HG02884 (cell line): ENCODE results near the gene FTCDNL1.
A peak's percentile ranks its signal among the peaks of the same experiment; 100 is the strongest.

Source experiments
- ATAC-seq: cut with Tn5 transposase; IDR thresholded peaks from one replicate; pipeline ENCODE4 v1.9.1; 2021; ENCODE audit warnings: mild to moderate bottlenecking, moderate library complexity; ENCODE audit not compliant: unreplicated experiment

FTCDNL1 gene

DNA sequence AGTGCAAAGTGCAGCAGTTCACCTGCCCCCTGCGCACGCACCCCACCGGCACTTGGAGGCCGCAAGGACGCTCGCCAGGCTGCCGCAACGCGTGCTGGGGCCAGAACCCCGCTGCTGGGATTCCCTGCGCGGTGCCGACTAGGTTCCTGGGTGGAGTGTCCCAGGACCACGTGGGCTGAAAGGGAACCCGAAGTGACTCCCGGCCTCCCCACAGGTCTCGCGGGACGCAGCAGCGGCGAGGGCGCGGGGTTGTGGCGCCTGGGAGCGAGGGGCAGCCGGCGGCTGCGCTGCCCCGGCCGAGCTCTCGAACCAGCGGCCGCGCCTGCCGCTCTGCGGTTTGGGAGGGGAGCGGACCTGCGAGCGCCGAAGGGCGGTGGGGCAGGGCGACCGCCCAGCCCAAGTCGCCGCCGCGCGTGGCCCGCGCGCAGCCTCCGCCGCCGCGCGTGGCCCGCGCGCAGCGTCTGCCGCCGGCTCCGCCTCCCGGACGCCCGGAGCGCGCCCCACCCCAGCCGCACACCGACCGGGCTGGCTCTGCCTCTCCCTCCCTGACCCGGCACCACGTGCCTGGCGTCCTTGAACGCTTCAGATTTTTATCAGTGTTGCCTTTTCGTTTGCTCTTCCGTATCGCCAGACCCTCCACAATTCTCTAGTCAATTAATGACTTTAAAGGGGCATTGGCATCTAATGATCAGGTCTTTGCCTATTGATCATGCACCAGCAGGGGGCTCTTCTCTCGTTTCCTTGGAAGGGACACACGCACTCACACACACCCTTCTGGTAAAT is at the start of gene FTCDNL1:
TSS of gene FTCDNL1 (minus strand) at position 475 of the 783 bp plus-strand sequence. CDS start 2,230 bp downstream, outside the sequence.
- ATAC-seq = peak; percentile 96

DNA sequence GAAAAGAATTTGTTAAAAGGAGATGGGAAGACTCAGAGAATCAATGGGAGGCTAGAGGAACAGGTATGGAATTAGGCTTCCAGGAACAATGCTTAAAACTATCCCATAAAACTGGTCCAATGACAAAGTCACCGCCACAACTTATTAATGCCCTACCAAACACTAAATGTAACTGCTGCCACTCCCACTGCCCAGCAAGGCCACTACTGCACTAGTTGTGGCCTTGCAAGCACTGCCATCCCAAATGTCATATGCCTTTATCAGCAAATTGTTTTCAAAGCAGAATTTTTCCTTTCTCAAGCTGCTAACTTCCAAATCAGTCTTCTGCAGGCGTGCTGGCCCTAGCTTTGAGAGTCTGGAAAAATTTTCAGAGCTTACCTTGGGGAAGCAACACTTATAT is 45.6 kb upstream of the FTCDNL1 start:
- ATAC-seq = no peak

DNA sequence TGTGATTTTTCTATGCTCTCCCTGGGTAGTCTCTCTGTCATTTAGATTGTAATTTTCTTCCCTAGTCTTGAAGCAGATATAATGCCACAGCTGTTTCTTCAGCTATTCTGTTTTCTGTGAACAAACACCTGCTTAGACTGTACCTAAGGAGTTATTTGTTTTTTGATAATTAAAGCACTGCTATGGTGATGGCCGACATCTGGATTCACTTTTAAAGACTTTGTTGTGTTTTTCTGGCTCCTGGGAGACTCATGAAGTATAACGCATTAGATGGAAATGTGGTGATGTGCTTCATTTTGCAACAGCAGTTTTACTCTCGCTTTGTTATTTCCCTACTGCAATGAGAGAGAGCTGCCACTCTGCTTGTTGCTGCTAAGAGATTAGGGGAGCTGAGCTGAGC is 44.4 kb upstream of the FTCDNL1 start:
- no peak for ATAC-seq

DNA sequence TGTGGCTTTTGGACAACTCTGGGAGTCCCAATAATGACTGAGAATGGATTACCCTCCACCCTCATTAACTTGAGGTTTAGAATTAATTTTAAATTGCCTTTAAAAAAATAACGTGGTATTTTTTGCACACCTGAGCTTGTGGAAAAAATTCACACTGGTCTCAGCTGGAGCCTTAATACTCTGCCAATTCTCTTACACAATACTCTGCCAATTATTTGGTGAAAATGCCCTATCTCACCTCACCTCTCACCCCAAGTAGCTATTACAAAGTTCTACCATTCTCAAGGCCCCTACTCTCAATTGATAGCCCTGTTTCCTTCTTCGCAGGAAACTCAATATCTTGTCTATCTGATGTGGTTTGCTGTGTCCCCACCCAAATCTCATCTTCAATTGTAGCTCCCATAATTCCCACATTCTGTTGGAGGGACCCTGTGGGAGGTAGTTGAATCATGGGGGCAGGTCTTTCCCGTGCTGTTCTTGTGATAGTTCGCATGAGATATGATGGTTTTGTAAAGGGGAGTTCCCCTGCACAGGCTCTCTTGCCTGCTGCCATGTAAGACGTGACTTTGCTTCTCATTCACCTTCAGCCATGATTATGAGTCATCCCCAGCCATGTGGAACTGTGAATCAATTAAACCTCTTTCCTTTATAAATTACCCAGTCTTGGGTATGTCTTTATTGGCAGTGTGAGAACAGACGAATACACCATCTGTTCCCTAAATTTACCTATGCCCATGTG is 32.7 kb upstream of the FTCDNL1 start:
- ATAC-seq = no peak

DNA sequence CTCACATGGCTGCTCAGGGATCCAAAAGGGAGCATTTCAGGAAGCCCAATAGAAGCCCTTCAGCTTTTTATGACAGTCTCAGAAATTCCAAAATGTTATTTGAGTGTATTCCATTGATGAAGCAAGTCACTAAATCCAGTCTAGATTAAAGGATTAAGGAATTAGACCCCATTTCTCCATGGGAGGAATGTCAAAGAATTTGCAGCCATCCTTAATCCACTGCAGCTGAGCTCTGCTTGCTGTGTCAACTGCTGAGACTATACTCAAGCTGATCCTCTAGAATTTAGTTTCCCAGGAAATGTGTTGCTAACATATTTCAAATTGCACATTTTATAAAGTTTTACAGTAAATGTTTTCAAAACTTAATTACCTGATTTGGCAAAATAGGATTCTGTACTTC is 31.7 kb upstream of the FTCDNL1 start:
- no peak for ATAC-seq

DNA sequence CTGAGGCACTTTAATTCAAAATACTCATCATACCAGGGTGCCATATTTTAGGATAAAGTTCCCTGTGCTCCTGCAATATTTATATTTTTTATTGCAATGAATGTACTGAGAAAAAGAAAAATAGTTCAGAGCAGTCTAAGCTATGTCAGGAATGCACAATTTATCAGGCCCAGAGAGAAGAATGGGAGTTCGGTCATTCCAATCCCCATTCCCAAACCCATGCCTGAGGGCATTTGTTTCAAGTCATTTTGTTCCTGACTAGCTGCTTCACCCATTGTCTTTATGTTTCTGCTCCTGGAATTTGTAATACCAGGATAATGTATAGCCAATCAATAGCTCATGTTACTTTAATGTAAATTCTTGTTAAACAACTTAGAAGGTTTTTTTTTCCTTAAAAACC is 24.4 kb upstream of the FTCDNL1 start:
- ATAC-seq = no peak

DNA sequence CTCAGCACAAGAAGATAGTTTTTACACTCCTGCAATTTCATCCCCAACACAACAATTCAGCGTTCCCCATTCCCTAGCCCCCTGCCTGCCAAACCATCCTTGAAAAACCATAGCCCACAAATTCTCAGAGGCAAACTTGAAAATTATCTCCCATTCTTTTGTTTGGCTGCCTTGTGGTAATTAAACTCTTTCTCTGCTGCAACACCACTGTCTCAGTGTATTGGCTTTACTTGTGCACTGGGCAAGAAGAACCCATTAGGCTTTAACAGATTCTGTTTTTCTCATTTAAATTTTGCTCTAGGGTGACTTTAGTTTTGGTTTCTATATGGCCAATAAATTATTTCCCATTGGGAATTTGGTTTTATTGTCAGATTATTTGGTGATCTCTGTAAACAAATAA is 23.2 kb upstream of the FTCDNL1 start:
- no peak for ATAC-seq

DNA sequence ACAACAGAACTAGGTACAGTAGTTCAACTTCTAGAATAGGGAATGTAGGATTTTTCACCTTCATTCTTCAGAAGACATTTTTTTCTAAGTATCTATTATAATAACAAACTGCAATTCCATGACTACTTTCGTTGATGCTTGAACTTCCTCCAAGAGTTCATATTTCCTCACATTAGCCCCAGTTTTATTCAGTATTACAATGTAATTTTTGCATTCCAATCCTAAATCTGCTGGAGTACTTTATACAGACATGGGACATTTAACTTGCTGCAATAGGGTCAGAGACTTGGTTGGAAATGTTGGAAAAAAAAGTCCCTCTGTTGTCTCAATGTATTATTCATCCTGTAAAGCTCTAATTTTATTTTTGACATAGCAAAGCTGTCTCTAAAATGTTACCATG is 19.6 kb upstream of the FTCDNL1 start:
- ATAC-seq = no peak

DNA sequence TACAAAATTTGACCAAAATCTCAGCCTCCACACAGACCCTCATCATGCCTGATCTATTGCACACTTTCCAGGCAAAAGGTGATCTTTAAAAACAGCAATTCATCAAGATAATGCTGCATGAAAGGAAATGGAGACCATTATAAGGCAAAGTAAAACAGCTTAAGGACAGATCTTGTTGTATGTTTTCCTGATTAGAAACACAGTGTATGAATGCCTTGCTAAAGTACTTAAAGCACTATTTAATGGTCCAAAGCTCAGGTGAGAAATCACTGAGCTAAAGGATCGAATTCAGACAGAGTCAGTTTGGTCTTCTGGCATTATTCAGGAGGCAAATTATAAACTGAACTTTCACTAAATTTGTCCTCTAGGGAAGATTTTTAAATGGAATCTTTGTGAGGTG is 18.7 kb upstream of the FTCDNL1 start:
- no peak for ATAC-seq

DNA sequence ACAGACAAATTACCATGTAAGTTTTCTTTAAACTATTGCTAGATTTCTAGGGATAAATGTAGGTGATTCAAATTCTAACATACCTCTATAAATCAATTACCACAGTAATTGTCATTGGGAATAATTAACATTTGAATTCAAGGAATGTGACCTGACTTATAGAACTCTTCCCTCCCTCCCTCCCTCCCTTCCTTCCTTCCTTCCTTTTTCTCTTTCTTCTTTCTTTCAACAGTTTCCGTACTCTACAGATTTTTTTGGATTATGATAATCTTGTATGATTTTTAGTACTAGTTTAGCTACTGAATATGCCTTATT is 18.2 kb upstream of the FTCDNL1 start:
- no peak for ATAC-seq

DNA sequence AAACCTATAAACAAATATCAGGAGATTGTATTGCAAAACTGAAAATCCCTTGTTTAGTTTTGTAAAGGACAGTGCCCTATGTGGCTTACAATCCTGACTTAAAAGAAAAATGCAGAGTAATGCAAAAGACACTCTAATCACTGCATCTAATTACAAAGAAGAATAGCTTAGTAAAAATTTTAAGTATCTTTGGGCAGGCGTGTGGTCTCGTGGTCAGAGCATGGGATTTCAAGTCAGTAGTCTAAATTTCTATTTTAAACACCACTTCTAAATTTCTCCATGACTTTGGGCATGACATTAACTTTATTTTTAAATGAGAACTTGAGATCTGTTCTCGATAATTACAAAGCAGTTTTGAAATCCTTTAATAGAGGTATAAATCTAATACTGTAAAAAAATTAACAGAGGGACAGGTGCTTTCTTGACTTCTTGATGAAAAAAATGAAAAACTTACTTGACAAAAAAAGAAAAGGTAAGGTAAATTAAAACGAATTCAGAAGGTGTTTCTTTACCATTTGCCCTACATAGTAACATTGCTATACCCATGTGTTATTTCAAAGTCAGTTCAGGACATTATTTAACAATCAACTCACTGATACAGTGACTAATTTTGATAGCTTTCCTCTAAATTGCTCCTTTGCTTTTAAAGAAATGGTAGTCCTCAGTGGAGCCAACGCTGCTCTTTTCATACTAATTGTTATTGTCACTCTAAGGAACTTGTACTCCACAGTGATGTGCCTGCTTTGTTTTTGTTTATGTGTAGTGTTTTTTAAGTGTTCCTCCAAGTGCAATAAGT is 17.6 kb upstream of the FTCDNL1 start:
- ATAC-seq = no peak

DNA sequence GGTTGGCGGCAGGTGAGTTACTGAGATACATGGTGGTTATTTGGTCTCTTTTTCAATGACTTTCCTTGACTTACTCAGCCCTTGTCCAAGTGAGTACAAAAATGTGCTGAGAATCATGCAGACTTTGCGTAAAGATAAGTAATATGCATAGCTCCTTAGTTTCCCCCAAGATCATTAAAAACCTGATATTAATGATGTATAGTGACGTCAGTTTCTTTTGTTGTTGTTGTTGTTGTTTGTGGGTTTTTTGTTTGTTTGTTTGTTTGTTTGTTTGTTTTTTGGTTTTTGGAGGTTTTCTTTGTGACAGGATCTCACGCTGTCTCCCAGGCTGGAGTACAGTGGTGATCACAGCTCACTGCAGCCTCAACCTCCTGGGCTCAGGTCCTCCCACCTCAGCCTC is 14.9 kb upstream of the FTCDNL1 start:
- no peak for ATAC-seq

DNA sequence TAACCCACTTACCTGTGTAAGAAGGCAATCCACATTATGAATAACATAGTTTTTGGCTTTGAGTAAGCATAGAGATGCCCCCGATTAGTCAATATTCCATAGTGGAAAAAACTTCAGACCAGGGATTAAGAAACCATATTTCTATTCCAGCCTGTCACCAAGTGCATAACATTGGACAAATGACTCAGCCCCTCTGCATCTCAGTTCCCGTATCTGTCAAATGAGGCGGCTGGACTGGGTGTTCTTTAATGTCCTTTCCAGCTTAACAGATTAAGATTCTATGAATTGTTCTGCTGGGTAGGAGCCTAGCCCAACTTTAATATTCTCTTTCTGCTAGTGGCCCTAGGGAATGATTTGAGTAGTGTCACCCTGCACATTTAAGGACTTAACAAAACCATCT is 11.8 kb upstream of the FTCDNL1 start:
- ATAC-seq = no peak

DNA sequence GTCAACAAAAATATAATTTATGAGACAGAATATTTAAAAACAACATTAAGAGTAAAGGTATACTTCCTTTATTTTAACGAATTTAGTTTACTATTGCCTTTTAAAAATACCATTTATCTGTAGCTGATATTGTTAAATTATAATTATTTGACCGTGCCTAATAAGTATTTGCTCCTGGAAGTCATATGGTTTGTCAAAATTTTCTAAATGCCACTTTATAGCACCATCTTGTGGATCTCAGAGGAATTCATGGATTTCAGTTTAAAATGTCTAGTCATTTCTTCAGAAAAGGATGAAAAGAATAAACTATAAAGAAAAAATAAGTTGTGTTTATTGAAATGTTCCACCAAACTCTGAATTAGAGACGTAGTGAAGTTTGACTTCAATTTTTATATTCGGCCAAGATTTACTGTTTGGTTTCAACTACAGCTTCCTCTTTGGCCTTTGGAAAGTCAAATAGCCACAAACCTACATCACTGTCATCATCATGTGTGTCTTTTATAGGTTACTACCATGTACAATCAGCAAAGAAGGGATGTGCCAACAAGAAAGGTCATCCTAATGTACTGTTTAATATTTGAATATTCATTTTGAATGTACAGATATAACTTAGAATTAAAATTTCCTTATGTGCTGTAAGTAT is 10.3 kb upstream of the FTCDNL1 start:
- ATAC-seq = no peak

DNA sequence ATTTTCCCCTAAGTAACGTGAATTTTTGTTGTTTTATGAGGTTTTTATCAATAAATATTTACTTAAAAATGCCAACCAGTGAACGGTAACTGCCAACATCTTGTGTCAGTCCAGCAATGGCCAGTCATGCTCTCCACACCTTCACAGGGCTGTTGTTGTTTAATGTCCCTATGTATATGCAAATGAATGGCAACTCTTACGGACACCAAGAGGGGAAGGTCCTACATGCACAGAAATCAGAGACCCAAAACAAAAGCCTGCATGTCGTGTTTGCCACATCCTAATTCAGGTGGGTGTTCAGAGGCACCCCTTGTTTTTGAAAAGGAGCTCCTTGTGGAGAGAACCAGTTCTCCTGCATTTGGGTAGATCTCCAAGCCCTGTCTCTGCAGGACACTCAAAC is 4.8 kb upstream of the FTCDNL1 start:
- ATAC-seq = no peak

DNA sequence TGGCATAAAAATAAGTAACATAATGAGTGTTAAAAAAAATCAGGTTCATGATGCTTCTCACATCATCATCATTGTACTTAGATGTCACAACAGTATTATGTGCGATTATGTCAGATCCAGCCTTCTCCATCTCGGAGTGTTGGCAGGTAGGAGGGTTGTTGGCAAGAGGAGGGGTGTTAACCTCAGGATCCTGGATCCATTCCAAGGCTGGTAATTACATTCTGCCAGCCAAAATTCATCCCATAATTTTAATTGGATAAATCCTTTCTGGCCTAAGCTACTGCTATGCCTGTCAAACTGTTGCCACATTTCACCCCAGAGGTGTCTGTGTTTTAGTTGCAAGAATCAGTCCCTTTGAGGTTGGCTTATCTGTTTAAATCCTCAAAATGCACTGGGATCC is 891 bp upstream of the FTCDNL1 start:
- no peak for ATAC-seq

DNA sequence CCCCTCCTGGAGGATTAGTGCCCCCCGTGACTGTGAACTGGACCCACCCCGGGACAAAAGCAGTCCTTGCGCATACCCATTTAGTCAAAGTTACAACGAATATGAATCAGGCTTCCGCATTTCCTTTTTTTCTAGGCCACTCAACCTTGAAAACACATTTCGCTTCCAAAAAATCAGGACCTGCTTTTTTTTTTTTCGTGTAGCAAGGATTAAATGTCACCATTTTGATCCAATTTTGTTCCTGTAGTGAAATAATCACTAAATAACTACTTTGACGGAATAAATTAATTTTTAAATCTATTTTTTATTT is 464 bp upstream of the FTCDNL1 start:
- no peak for ATAC-seq

DNA sequence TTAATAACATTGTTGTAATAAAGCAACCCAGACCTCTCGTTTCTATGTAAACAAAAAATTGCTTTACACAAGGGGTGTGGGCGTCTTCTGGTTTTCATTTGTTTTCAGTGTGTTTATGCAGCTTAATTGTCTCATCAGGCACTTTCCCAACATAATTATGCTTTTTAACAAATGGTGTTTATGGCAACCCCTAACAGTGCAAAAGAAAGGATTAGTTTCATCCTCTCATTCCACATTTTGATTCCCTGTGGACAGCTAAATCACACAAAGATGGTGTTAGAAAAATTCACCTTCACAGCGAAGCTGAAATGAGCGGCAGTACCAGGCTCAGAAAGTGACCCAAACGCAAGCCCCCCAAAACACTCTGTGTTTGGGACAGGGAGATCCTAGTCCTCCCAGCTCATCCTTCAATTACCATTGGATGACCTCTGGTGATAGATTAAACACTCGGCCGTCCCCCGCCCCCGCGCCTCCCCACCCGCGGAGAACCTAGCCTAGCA is 724 bp downstream of the FTCDNL1 start:
- no peak for ATAC-seq

DNA sequence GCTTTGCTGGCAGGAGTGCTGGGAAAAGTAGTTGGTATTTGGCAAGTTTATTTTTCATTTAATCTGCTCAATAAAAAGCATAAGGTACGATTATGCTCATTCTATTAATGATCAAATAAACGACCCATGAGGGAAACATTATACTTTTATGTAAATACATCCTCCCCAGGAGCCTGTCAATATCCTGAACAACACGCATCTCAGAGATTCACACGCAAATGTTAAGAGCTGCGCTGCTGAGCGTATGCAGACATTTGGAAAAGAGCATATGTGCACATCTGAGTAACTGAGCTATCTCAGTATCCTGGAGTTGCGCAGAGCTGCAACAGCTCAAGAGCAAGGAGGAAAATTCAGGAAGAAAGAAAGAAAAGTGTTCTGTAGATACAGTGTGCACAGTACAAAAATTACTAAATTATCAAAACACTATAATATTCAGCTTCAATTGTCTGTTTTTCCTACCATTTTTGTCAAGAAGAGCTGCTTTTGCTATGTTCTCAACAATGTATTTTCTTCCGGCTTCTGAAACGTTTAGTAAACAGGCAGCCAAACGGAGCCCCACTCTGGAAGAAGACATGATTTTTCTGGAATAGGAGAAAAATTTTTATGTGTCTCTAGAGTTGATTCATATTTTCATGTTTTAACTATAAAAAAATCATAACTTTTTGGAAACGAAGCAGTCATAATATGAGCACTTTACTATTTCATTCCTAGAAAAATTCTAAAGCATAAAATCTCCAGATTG is 2.4 kb downstream of the FTCDNL1 start:
- no peak for ATAC-seq

DNA sequence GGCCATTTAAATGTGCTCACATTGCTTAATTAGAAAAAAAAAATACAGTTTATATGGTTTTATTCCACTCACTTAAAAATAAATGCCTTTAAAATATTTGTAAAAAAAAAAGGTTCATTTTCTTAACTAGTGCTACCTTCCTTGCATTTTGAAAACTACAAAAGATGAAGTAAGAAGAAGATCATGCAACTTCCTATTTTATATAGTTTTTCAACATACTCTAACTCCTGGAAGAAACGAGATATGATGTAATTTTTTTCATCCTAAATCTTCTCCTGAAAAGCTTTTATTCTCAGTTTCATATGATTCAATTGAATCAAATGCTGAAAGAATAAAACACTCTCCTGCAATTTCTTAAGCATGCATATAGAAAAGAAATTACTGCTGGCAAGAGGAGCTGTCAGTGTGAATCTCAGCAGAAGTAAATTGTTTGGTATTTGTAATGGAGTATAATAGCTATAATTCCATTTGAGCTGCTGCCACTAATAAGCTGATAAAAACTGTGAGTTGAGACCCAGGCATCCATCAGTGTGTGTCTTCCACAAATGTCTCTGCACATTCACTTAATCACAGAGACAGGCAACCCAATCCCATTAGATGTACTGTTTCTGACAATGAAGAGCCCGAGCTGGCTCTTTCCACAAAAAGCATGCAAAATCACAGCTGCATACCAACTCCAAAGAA is 3.7 kb downstream of the FTCDNL1 start:
- no peak for ATAC-seq
